NCI-H2196 treated with DMSO at 0.1 percent for 48 hours (cell line): Measurements from ENCODE around the gene PDE11A.
"Not testable (repeated sequence)": the region's sequence is repeated elsewhere in the genome, so short reads cannot be mapped to it uniquely, and the experiment has no call there.

Experiments
- DNase-seq: peaks from one replicate; lab custom pipeline; 2025; ENCODE audit not compliant: unreplicated experiment; lab: John Stamatoyannopoulos, UW

The PDE11A gene

GRCh38 chr2:178074123-178075005, 1.8 kb upstream of the PDE11A start:
- no peak for DNase-seq

DNA sequence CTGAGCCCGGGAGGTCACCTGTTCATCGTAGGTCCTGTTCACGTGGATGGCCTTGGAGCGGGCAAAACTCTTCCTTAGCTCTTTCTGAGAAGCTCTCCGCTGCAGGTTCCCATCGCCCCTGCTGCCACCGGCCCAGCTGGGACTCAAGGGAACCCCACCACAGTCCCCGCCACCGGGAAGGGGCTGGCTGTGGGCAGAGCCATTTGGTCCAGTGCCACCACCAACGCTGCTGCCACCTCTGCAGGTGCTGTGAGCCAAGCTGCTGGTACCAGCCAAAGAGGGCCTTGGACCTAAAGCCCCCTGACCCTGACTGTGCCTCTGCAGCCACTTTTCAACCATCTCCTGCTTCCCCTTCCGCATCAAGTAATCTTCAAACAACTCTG, 586 bp downstream of the PDE11A start:
- DNase-seq = no peak

DNA sequence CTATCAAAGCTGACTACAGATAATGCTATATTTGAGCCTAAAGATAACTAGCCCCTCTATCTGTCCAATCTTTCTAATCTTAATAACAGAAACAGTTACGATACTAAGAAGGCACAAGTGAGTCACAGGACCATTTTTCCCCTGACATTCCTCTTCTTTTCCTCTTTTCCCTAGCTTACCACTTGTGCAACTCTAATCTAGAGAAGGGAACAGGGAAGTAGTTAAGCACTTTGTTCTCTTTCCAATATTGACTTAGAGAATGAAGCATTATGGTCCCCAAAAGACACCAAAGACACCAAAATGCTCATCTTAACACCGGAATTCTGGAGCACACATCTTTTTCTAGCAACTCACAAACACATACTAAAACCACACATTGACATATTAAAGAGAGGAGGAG, 1.8 kb downstream of the PDE11A start:
- no peak for DNase-seq

DNA sequence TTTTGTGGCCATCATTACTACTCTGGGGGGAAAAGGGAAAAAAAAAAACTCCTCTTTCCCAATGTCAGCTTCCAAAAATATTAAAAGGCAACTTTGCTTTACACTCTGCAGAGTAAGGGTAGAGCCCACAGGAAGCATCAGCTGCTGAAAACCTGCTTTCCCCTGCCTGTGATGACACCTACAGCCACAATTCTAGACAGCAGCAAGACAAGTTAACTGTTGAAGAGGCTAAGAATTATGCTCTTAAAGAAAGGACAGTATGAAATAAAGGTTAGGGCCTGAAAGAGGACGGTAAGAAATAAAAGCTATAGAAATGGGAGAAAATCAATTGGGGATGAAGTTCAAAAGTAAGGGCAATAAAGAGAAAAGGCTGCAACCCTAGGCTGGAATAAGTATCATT, 3.0 kb downstream of the PDE11A start:
- DNase-seq = peak; percentile 2

DNA sequence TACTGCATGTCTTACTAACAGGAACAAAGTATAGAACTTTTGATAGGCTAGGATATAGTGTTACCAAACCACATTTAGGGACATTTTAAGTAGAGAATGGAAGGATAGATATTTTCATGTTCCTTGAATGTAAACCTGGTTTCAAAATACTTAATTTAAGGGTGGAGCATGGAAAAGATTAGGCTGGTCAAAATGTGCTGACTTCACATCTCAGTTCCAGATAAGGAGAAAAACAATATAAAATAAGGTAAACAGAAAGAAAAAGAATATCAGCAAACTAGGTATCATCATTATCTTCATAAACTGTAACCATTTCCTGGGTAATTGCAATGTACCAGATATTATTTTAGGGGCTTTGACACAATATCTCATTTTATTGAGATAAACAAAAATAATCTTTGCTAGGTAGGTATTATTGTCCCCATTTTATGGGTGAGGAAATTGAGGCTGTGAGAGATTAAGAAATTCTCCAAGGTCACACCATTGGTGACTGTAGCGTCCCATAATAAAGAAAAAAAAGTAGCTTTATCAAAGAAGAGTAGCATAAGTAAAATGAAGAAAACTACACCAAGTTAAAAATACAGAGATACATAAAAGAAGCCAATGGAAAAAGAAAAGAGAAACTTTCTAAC, 3.6 kb downstream of the PDE11A start:
- no peak for DNase-seq

GRCh38 chr2:178066890-178067669, 5.5 kb downstream of the PDE11A start:
- DNase-seq = no peak

DNA sequence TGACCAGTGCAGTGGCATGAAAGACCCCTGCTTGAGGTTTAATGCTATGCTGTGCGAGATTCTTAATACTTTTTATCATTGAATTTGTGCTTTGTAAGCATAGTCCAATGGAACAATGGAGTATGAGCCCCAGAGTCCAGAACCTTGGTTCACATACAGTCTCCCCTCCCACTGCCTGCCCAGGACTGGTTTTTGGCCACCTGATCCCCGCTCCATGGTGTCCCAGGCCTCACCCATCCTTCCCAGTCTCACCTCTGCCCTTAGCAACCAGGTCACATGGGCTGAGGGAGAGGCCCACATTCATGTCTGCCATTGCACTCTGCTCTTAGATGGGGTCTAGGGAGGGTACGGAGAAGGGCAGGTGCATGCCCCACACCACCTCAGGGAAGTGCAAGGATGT, 6.3 kb downstream of the PDE11A start:
- no peak for DNase-seq

DNA sequence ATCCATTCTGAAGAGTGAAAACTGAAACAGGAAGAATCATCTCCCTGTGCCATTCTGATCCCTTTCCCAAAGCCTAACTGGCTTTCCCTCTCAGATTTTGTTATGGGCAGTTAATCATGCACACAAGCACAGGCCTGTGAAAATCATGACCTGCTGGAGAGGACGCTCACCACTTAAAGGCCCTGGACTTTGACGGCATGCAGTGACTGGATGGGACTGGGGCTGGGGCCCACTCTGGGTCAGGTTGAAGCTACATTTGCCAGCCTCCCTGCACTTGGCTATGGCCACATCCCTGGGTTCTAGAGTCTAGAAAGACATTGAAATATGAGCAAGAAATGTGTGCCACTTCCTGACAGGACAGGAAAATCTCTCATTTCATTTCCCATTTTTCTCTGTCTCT, 12.9 kb downstream of the PDE11A start:
- DNase-seq = no peak

- no peak for DNase-seq
Observed at GRCh38 chr2:178059111-178059510, 13.5 kb downstream of the PDE11A start.

GRCh38 chr2:178057179-178057680, 15.3 kb downstream of the PDE11A start:
- DNase-seq = no peak

DNA sequence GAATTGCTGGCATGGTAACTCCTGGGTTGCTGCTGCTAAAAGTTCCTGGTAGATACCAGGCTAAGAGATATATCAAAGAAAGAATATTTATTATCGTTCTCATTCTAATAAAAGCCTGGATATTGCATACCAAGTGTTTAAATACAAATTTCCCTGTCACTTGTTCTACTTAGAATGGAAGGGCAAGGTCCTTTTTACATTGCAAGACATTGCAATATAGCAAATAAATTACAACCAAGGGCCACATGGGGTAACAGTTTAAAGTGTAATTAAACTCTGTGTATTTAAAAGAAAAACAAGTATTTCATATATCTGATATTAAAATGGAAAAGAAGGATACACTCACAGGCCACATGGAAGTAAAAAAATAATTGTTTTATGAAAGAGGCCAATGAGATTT, 16.2 kb downstream of the PDE11A start:
- no peak for DNase-seq

DNA sequence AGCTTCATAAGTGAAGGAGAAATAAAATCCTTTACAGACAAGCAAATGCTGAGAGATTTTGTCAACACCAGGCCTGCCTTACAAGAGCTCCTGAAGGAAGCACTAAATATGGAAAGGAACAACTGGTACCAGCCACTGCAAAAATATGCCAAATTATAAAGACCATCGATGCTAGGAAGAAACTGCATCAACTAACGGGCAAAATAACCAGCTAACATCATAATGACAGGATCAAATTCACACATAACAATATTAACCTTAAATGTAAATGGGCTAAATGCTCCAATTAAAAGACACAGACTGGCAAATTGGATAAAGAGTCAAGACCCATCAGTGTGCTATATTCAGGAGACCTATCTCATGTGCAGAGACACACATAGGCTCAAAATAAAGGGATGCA, 21.3 kb downstream of the PDE11A start:
- not testable (repeated sequence) for DNase-seq

GRCh38 chr2:178047391-178047790, 25.2 kb downstream of the PDE11A start:
- no peak for DNase-seq

GRCh38 chr2:178044836-178045235, 27.7 kb downstream of the PDE11A start:
- no peak for DNase-seq

GRCh38 chr2:178043266-178043665, 29.3 kb downstream of the PDE11A start:
- DNase-seq = no peak

DNA sequence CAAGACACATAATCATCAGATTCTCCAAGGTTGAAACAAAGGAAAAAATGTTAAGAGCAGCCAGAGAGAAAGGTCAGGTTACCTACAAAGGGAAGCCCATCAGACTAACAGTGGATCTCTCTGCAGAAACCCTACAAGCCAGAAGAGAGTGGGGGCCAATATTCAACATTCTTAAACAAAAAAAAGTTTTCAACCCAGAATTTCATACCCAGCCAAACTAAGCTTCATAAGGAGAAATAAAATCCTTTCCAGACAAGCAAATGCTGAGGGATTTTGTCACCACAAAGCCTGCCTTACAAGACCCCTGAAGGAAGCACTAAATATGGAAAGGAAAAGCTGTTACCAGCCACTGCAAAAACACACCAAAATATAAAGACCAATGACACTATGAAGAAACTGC, 39.0 kb downstream of the PDE11A start:
- DNase-seq = not testable (repeated sequence)

- DNase-seq = no peak
Observed at GRCh38 chr2:178029342-178029741, 43.2 kb downstream of the PDE11A start.

DNA sequence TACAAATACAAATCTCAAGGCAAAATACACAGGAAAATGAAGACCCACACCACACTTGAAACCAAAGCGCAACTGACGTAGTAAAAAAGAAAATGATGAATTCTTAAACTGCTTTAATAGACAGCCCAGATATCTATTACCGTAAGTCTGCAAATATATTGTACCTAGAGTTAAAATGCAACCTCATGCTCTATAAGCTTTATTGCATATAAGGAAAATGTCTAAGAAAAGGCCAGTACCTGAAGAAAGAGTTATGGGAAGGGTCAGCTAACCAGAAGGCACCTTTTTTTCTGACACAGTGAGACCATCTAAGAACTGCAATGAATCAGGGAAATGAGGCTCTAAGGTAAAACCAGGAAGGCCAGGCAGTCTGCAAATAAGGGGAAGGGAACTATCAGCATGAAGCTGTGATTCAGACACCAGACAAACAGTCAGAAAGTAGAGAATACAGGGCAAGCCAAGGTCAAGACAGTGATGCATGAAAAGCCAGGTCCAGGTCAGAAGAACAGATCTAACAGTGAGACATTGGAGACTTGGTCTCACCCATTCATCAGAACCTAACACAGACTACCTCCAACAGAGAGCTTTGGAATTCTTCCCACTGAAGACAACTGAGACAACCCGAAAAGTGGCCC, 46.9 kb downstream of the PDE11A start:
- no peak for DNase-seq

- DNase-seq = no peak
Observed at GRCh38 chr2:178018141-178018540, 54.4 kb downstream of the PDE11A start.

DNA sequence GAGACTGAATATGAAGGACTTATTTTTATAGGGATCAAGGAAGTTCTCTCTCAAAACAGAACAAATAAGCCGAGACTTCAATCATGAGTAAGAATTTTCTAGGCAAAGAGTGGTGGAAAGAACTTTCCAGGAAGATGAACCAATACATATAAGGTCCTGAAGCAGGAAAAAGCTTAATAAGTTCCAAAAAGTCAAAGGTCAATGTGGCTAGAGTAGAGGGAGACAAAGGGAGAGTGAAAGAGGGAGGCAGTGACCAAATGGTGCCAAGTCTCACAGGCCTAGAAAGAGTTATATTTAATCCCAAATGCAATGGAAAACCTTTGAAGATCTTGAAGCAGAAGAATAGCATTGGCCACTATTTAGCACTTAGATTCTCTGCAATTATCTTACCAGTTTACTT, 56.0 kb downstream of the PDE11A start:
- no peak for DNase-seq

- no peak for DNase-seq
Observed at GRCh38 chr2:178012639-178013038, 59.9 kb downstream of the PDE11A start.
